ENCODE measurements around the gene LRTM2. TPM values are rescaled to one million over a fixed set of nuclear protein-coding genes. Genes with fewer than 3 reads are reported as not detected.

Gene LRTM2
- total RNA-seq, 1 donor from 2014 or later: 0.20 TPM

DNA sequence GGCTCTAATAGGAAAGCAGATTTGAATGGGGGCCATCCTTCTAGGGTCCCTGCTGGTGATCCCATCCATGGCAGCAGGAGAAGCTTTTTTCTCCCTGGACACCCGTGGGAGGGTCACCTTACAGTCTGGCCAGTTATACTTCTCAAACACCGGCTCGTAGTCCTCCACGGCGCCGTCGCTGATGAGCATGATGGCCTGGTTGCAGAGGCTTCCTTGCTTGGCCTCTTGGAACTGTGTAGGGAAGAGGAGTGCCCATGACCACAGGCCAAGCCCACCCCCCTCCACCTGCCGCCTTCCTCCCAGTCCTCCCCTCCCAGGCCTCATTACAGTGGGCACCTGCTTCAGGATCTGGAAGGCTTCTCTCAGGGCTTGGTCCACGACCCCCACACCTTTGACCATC lies 64.3 kb downstream of the LRTM2 start:
- no peak for DNase-seq

DNA sequence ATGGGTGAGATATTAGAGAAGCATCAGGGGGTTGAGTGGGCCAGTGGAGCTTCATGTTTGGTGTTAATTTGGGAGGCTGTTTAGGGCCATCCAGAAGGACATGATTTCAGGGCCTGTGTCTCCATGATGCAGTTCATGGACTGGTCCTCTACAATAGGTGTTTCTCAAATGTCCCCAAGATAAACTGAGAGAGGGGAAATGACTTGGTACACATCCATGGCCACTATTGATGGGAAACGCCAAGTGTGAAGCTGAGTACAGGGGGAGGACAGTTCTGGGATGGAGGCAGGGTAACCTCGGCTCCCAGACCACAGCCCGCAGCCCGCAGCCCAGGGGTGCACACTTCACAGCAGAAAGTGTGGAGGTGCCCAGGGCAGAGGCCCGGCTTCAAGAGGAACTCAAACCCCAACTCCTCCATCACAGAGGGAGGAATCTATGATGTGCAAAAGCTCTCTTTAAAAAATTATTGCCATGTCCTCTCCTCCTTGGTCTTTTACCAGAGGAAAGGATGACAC lies 64.8 kb downstream of the LRTM2 start:
- no peak for DNase-seq

DNA sequence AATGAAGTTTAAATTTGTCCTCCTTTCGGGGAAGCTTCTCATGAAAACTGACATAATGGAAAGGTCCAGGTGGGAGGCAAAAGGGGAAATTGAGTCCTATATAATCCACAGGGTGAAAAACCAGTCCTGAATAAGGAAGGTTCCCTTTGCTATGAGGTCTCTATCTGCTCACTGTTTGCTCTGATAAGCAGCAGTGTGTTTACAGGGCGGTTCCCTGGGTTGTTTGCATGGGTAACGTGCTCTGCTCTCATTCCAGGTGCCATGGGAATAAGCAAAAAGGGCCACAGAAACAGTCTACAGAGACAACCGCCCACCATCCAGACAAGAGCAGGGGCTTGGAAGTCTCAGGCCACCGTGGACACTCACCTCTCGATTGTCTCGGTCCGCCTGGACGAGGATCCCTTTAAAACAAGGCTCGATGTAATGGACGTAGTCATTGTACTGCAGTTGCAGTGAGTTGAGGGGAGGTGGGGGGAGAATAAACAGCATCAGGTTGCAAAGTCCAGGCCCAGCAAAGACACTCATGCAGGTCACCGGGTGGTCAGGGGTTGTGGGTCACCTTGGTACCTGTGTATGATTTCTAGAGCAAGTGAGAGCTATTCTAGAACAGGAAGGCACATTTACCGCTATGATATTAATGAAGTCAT lies 65.4 kb downstream of the LRTM2 start:
- no peak for DNase-seq

Other genes starting within 250 kb of the LRTM2 start
- 4.8 TPM for gene FBXL14, start 226.0 kb upstream of the LRTM2 start, total RNA-seq
- gene WNT5B, start 191.3 kb upstream of the LRTM2 start, total RNA-seq: 22.7 TPM
- gene ADIPOR2, start 129.5 kb upstream of the LRTM2 start, total RNA-seq: 68.0 TPM
- 1.9 TPM for gene CACNA2D4, start 98.1 kb downstream of the LRTM2 start, total RNA-seq
- gene DCP1B, start 183.9 kb downstream of the LRTM2 start, total RNA-seq: 5.7 TPM
- 4.3 TPM for gene CACNA1C, start 232.4 kb downstream of the LRTM2 start, total RNA-seq

Measured in skin of body (tissue), 2 donors.